Astrocyte (in vitro differentiated cells and primary cell): Measurements from ENCODE around the gene PROM1. TPM values are rescaled to one million over a fixed set of nuclear protein-coding genes. Genes with fewer than 3 reads are reported as not detected.

ENCODE experiments used
- DNase-seq: peaks from one replicate; pipeline ENCODE4 v3.0.0-alpha.2; 2010; ENCODE audit warnings: low read depth
- FAIRE-seq: peaks from 2 replicates; lab custom pipeline; 2011; peaks lifted over from hg19 to GRCh38; lab: Jason Lieb, UNC
- H2AFZ ChIP-seq: 2 replicates; pipeline ENCODE4 v1.6.0; 2012; ENCODE audit warnings: low read depth, low read length, inconsistent platforms
- H3K27ac ChIP-seq: 2 replicates; pipeline ENCODE4 v1.5.1; 2011; ENCODE audit warnings: low read depth, low read length, inconsistent platforms
- H3K27me3 ChIP-seq: 2 replicates; pipeline ENCODE4 v1.6.0; 2011; ENCODE audit warnings: low read length, inconsistent platforms; ENCODE audit not compliant: insufficient read depth
- H3K36me3 ChIP-seq: 2 replicates; pipeline ENCODE4 v1.5.1; 2011; ENCODE audit warnings: low read length, inconsistent platforms; ENCODE audit not compliant: insufficient read depth
- H3K4me1 ChIP-seq: 2 replicates; pipeline ENCODE4 v1.5.1; 2011; ENCODE audit warnings: low read length, inconsistent platforms; ENCODE audit not compliant: insufficient read depth
- H3K4me2 ChIP-seq: 2 replicates; pipeline ENCODE4 v1.6.0; 2012; ENCODE audit warnings: low read length, inconsistent platforms
- H3K4me3 ChIP-seq: 2 replicates; pipeline ENCODE4 v1.5.1; 2011; ENCODE audit warnings: low read depth, mild to moderate bottlenecking, low read length, inconsistent platforms; ENCODE audit not compliant: insufficient read depth
- H3K79me2 ChIP-seq: 2 replicates; pipeline ENCODE4 v1.6.0; 2012; ENCODE audit warnings: mild to moderate bottlenecking, low read length, inconsistent platforms; ENCODE audit not compliant: insufficient read depth
- H3K9ac ChIP-seq: 2 replicates; pipeline ENCODE4 v1.6.0; 2012; ENCODE audit warnings: mild to moderate bottlenecking, low read length, inconsistent platforms
- H3K9me3 ChIP-seq: 2 replicates; pipeline ENCODE4 v1.5.1; 2012; ENCODE audit warnings: low read depth, mild to moderate bottlenecking, low read length, inconsistent platforms; ENCODE audit not compliant: insufficient read depth
- H4K20me1 ChIP-seq: 2 replicates; pipeline ENCODE4 v1.6.0; 2012; ENCODE audit warnings: low read length, inconsistent platforms; ENCODE audit not compliant: insufficient read depth
- H3K27ac Mint-ChIP-seq: one replicate; pipeline ENCODE4 v1.8.0; 2021; ENCODE audit warnings: mild to moderate bottlenecking, mixed read lengths; ENCODE audit not compliant: unreplicated experiment
- H3K27me3 Mint-ChIP-seq: one replicate; pipeline ENCODE4 v1.8.0; 2021; ENCODE audit warnings: low read depth, mixed read lengths; ENCODE audit not compliant: unreplicated experiment
- H3K36me3 Mint-ChIP-seq: one replicate; pipeline ENCODE4 v1.8.0; 2021; ENCODE audit warnings: low read depth, mixed read lengths; ENCODE audit not compliant: unreplicated experiment
- H3K4me1 Mint-ChIP-seq: one replicate; pipeline ENCODE4 v1.8.0; 2021; ENCODE audit warnings: low read depth, mixed read lengths; ENCODE audit not compliant: unreplicated experiment
- H3K4me3 Mint-ChIP-seq: one replicate; pipeline ENCODE4 v1.8.0; 2021; ENCODE audit warnings: mild to moderate bottlenecking, moderate library complexity, mixed read lengths; ENCODE audit not compliant: unreplicated experiment
- H3K9me3 Mint-ChIP-seq: one replicate; pipeline ENCODE4 v1.8.0; 2021; ENCODE audit warnings: mild to moderate bottlenecking, mixed read lengths; ENCODE audit not compliant: unreplicated experiment
- CTCF ChIP-seq: IDR thresholded peaks from 2 replicates; pipeline ENCODE4 v1.5.1; 2011; ENCODE audit warnings: low read depth, mild to moderate bottlenecking, inconsistent platforms, low read length, moderate library complexity; ENCODE audit not compliant: insufficient read depth
- EZH2 ChIP-seq: IDR thresholded peaks from 2 replicates; pipeline ENCODE4 v1.6.1; 2012; ENCODE audit warnings: mild to moderate bottlenecking, low read length, inconsistent platforms; ENCODE audit not compliant: insufficient read depth
- total RNA-seq: library from RNA; stranded (reverse); gene quantifications from 2 replicates; pipeline ENCODE4 v1.2.1, GENCODE V29; 2021

PROM1 gene
- total RNA-seq, 1 donor from 2014 or later, result 34.5 TPM

- H3K4me2 ChIP-seq, result no peak overlapping the region
- H3K4me1 Mint-ChIP-seq, result peaks cover 4% of the 10 kb centered on the region
These were observed 119.7 kb downstream of the PROM1 start for GRCh38 chr4:15964159-15964558.

GRCh38 chr4:15963576-15963975, 120.2 kb downstream of the PROM1 start:
- Mint-ChIP-seq H3K4me1 (peaks cover 4% of the 10 kb centered on the region), H3K4me3 (no peak overlapping the region), H3K27ac (no peak overlapping the region), H3K36me3 (peaks cover 2% of the 10 kb centered on the region), H3K27me3 (no peaks in the 10 kb centered on the region), H3K9me3 (peaks cover 3% of the 10 kb centered on the region)
- H4K20me1 ChIP-seq, result no peaks in the 10 kb centered on the region
- no peak overlapping the region for H2AFZ ChIP-seq
- H3K4me3 ChIP-seq, result no peak overlapping the region
- H3K4me2 ChIP-seq, result no peak overlapping the region
- no peaks in the 10 kb centered on the region for H3K36me3 ChIP-seq
- no peaks in the 10 kb centered on the region for H3K9me3 ChIP-seq
- H3K27me3 ChIP-seq, result peaks cover 4% of the 10 kb centered on the region
- no peak overlapping the region for H3K9ac ChIP-seq
- no peaks in the 10 kb centered on the region for H3K79me2 ChIP-seq
- DNase-seq (no peak), FAIRE-seq (no peak)
- no peak for TF ChIP-seq CTCF
- no peak for TF ChIP-seq EZH2
- no peak overlapping the region for H3K27ac ChIP-seq
- H3K4me1 ChIP-seq, result no peaks in the 10 kb centered on the region

More at GRCh38 chr4:15964159-15964558, 119.7 kb downstream of the PROM1 start:
- DNase-seq (no peak), FAIRE-seq (no peak)
- no peak for TF ChIP-seq EZH2
- no peak for TF ChIP-seq CTCF
- H3K9me3 Mint-ChIP-seq, result peaks cover 3% of the 10 kb centered on the region
- no peaks in the 10 kb centered on the region for H3K9me3 ChIP-seq
- no peak overlapping the region for H2AFZ ChIP-seq
- no peaks in the 10 kb centered on the region for H3K79me2 ChIP-seq
- H3K4me1 ChIP-seq, result no peaks in the 10 kb centered on the region
- no peak overlapping the region for H3K4me3 Mint-ChIP-seq
- no peak overlapping the region for H3K27ac ChIP-seq
- H4K20me1 ChIP-seq, result no peaks in the 10 kb centered on the region
- H3K36me3 ChIP-seq, result no peaks in the 10 kb centered on the region
- peaks cover 4% of the 10 kb centered on the region for H3K27me3 ChIP-seq
- H3K4me3 ChIP-seq, result no peak overlapping the region
- H3K9ac ChIP-seq, result no peak overlapping the region
- peaks cover 2% of the 10 kb centered on the region for H3K36me3 Mint-ChIP-seq
- H3K27ac Mint-ChIP-seq, result peak overlapping the region; percentile 83
- H3K27me3 Mint-ChIP-seq, result no peaks in the 10 kb centered on the region

GRCh38 chr4:15963001-15963451, 120.8 kb downstream of the PROM1 start, which contains the start of gene FGFBP2:
TSS of gene FGFBP2 (minus strand) at chr4:15963175. CDS start at chr4:15963129, 46 bp downstream.
- H3K27ac ChIP-seq, result no peak within 1 kb of the TSS
- no peak within 1 kb of the TSS for H3K9ac ChIP-seq
- no peaks in the 10 kb centered on the region for H3K4me1 ChIP-seq
- DNase-seq (peak; percentile 31), FAIRE-seq (no peak)
- peaks cover 2% of the 10 kb centered on the region for H3K36me3 Mint-ChIP-seq
- TF ChIP-seq EZH2 (no peak), CTCF (peak; percentile 52)
- no peak within 1 kb of the TSS for H3K4me3 Mint-ChIP-seq
- peak within 1 kb of the TSS; percentile 83 for H3K27ac Mint-ChIP-seq
- no peak within 1 kb of the TSS for H2AFZ ChIP-seq
- no peaks in the 10 kb centered on the region for H3K36me3 ChIP-seq
- H3K4me1 Mint-ChIP-seq, result peaks cover 4% of the 10 kb centered on the region
- H3K4me3 ChIP-seq, result no peak within 1 kb of the TSS
- no peaks in the 10 kb centered on the region for H3K79me2 ChIP-seq
- peaks cover 2% of the 10 kb centered on the region for H3K27me3 ChIP-seq
- peaks cover 3% of the 10 kb centered on the region for H3K9me3 Mint-ChIP-seq
- no peaks in the 10 kb centered on the region for H3K9me3 ChIP-seq
- no peaks in the 10 kb centered on the region for H3K27me3 Mint-ChIP-seq
- H4K20me1 ChIP-seq, result no peaks in the 10 kb centered on the region
- H3K4me2 ChIP-seq, result no peak within 1 kb of the TSS
